ENCODE data around the gene EFCAB9.
A peak's percentile ranks its signal among the peaks of the same experiment; 100 is the strongest.
"Not testable (repeated sequence)": the region's sequence is repeated elsewhere in the genome, so short reads cannot be mapped to it uniquely, and the experiment has no call there.

The EFCAB9 gene

GRCh38 chr5:172188893-172189692 is 4.9 kb upstream of the EFCAB9 start:
- DNase-seq (ENCODE audit: low spot score): no peak

- DNase-seq (ENCODE audit: low spot score): no peak
Measured at GRCh38 chr5:172189693-172190296, 4.2 kb upstream of the EFCAB9 start.

DNA sequence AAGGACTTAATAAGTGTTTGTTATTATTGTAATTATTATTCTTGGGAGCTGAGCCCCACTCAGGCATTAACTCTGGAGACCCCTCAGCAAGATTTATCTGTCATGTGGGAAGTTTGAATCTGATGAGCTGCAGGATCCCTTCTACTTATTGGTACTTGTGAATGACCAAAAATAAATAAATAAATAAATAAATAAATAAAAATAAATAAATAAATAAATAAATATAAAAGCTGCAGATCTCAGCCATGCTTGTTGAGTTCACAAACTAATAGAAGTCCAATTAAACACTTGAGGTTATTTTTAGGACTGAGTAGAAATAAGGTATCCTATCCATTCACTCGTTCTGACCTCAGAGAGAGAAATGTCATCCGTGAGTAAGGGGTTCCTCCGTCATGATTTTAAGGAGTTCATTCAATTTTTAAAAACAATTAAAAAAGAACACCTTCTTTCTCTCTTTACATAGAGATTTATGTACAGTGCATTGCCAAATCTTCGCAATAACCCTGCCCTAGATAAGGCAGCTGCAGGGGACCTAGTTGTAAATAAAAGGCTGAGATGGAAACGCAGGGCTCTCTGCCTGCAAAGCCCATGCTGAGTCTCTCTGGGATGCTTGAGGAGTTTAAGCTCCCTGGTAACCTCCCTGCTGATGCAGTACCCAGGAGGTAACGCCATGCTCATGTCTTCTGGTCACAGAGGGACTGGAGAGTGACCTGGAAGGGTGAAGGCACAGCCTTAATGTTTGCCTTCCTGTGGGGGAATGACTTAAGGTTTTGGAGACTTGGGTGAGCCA is 1.2 kb downstream of the EFCAB9 start:
- no peak for DNase-seq (ENCODE audit: low spot score)

DNA sequence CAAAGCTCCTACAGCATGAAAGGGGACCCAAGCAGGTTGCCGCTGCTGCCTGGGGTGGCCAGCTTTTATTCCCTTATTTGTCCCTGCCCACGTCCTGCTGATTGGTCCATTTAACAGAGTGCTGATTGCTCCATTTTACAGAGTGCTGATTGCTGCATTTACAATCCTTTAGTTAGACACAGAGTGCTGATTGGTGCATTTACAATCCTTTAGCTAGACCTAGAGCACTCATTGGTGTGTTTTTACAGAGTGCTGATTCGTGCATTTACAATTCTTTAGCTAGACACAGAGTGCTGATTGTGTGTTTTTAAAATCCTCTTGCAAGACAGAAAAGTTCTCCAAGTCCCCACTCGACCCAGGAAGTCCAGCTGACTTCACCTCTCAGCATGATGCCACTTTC is 3.8 kb downstream of the EFCAB9 start:
- not testable (repeated sequence) for DNase-seq (ENCODE audit: low spot score)

- DNase-seq (ENCODE audit: low spot score): no peak
Measured at GRCh38 chr5:172199446-172199845, 5.5 kb downstream of the EFCAB9 start.

- DNase-seq (ENCODE audit: low spot score): no peak
Measured at GRCh38 chr5:172200476-172200875, 6.5 kb downstream of the EFCAB9 start.

- DNase-seq (ENCODE audit: low spot score): not testable (repeated sequence)
Measured at GRCh38 chr5:172205984-172206383, 12.0 kb downstream of the EFCAB9 start.

- DNase-seq (ENCODE audit: low spot score): no peak
Measured at GRCh38 chr5:172207511-172207910, 13.5 kb downstream of the EFCAB9 start.

- DNase-seq (ENCODE audit: low spot score): no peak
Measured at GRCh38 chr5:172209714-172210113, 15.7 kb downstream of the EFCAB9 start.

- no peak for DNase-seq (ENCODE audit: low spot score)
Measured at GRCh38 chr5:172211676-172212075, 17.7 kb downstream of the EFCAB9 start.

- no peak for DNase-seq (ENCODE audit: low spot score)
Measured at GRCh38 chr5:172213126-172213525, 19.2 kb downstream of the EFCAB9 start.

- DNase-seq (ENCODE audit: low spot score): no peak
Measured at GRCh38 chr5:172216345-172216744, 22.4 kb downstream of the EFCAB9 start.

- no peak for DNase-seq (ENCODE audit: low spot score)
Measured at GRCh38 chr5:172219296-172219695, 25.3 kb downstream of the EFCAB9 start.

DNA sequence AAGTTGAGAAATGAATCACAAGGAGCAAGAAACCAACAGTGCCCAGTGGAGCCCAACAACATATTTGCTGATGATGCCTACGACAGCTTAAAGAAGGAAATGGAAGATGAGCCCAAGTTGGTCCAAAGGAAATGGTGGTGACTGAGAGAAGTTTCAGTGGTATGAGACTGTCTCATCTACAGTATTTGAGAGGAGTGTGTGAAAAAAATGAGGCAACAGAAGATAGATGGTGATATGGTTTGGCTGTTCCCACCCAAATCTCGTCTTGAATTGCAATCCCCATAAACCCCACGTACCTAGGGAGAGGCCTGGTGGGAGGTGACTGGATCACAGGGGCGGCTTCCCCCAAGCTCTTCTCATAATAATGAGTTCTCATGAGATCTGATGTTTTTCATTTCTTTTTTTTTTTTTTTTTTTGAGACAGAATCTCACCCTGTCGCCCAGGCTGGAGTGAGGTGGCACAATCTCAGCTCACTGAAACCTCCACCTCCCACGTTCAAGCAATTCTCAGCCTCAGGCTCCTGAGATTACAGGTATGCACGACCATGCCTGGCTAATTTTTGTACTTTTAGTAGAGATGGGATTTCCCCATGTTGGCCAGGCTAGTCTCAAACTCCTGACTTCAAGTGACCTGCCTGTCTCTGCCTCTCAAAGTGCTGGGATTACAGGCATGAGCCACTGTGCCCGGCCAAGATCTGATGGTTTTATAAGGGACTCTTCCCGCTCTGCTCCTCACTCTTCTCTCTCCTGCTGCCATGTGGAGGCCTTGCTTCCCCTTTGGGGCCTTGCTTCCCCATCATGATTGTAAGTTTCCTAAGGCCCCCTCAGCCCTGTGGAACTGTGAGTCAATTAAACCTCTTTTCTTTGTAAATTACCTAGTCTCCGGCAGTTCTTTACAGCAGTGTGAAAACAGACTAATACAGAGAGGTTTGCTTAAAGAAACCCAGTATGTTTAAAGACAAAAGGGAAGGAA is 30.2 kb downstream of the EFCAB9 start:
- no peak for DNase-seq (ENCODE audit: low spot score)

DNA sequence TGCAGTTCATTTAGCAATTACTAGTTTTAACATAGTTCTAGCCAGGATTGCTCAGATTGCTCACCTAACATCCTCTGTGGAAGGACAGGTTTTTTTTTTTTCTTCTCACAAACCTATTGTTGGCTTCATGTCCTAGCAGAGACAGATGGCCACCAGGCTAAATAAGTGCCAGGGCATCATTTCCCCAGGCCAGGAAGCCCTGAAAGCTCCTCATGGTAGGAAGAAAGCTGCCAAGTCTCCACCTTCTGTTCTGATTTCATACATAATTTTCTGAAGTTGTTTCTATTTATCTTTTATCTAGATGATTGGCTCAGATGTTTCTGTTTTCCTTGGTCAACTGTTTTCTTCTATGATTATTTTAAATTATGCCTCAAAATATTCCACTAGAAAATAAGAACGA is 31.0 kb downstream of the EFCAB9 start:
- DNase-seq (ENCODE audit: low spot score): no peak

GRCh38 chr5:172229904-172230303 is 35.9 kb downstream of the EFCAB9 start:
- DNase-seq (ENCODE audit: low spot score): no peak

DNA sequence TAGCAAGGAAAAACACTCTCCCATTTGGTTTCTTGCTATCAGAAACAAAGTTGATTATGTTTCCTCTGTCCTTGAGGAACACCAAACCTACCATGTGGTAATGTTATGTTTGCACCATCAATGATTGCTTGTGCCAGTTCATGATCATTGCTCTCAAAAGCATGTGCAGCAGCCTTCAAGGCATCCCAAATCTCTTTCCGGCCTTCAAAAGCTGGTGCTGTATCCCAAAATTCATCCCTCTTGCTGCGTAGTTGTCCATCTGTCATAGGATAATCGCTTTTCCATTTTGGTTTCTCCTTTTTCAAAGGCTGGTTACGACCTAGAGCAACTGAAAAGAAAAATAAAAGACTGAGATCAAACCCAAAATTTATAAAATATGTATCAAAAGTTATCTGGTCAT is 40.1 kb downstream of the EFCAB9 start:
- no peak for DNase-seq (ENCODE audit: low spot score)

DNA sequence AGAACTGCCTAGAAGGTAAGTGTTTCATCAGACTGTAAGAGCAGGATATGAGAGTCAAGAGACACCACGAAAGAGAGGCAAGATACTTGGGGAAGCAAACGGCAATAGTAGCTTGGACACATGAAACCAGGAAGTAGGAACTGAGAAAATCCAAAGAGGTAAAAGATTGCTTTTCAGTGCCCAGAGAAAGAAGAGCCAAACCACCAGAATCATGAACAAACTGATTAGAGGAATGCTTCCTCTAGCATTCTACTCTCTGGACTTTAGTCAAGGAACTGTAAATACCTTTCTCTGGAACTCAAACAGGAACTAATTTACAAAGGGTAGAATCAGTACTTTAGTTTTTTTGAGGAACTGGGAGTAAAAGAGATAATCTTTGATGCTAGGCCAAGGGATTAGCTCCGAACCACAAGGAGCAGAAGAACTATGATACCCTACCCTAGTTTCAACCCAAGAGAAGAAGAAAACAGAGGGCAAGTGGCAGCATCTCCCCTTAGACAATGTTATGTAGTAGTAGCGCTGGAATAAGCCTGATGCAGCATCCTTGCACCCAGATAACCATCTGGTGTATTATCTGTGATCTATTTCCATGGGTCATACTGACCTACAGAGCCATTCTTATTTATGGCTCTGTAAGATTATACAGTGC is 41.3 kb downstream of the EFCAB9 start:
- peak; percentile 8 for DNase-seq (ENCODE audit: low spot score)

- DNase-seq (ENCODE audit: low spot score): peak; percentile 19
Measured at GRCh38 chr5:172235827-172236736, 42.1 kb downstream of the EFCAB9 start.

DNA sequence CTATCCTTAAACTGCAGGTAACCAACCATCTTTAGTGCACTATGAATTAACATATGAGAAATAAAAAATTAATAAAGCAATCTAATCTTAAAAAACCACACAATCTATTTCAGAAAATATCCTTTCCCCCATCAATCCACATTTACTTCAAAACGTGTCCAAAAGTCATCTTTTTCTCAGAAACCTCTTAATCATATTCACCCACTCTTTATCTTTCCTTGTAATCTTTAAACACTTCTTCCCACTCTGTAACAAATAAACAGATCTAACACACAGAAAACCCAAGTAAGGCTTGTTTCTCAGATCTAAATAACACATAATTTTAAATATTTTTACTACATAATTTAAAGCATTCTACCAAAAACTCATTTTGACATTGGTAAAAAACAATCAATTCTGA is 44.4 kb downstream of the EFCAB9 start:
- DNase-seq (ENCODE audit: low spot score): no peak
